Esophagus squamous epithelium (tissue), 5 donors: Measurements from ENCODE around the gene RIPK1. TPM values are rescaled to one million over a fixed set of nuclear protein-coding genes. Genes with fewer than 3 reads are reported as not detected.

Experiments used
- DNase-seq: peaks from one replicate; lab custom pipeline; 2025; lab: John Stamatoyannopoulos, UW
- H3K27ac ChIP-seq, 4 donors: fragments of 200-600 bp; sonication (generic); one replicate each; pipeline ENCODE4 v1.5.1; 2016 to 2019; ENCODE audit warnings: mild to moderate bottlenecking in 1 of 4
- H3K27me3 ChIP-seq, 4 donors: fragments of 200-600 bp; sonication (generic); 1 replicate in 3 of 4; 2 replicates in 1 of 4; pipeline versions ENCODE4 v1.5.1 to v1.6.0; 2017 to 2021; ENCODE audit warnings: antibody characterized with exemption in 1 of 4
- H3K36me3 ChIP-seq, 3 donors: fragments of 200-600 bp; sonication (generic); one replicate each; pipeline ENCODE4 v1.5.1; 2016 to 2019
- H3K4me1 ChIP-seq, 3 donors: fragments of 200-600 bp; sonication (generic); one replicate each; pipeline ENCODE4 v1.5.1; 2017 to 2019
- H3K4me3 ChIP-seq, 4 donors: fragments of 200-600 bp; sonication (generic); 1 replicate in 3 of 4; 2 replicates in 1 of 4; pipeline ENCODE4 v1.5.1; 2016 to 2019; ENCODE audit warnings: mild to moderate bottlenecking in 2 of 4, moderate library complexity in 1 of 4
- H3K9me3 ChIP-seq, 3 donors: fragments of 200-600 bp; sonication (generic); one replicate each; pipeline ENCODE4 v1.5.1; 2016 to 2019
- POLR2A ChIP-seq, 4 donors: fragments of 450-650 bp; IDR thresholded peaks; one replicate each; pipeline ENCODE4 v1.6.1; 2017; ENCODE audit warnings: antibody characterized with exemption in 4 of 4, mild to moderate bottlenecking in 4 of 4, moderate library complexity in 3 of 4
- WGBS, 2 donors: methylation state at CpG; one replicate each; pipeline ENCODE4 v1.1.5; 2018; 5-methylcytosine and 5-hydroxymethylcytosine counted together
- intact Hi-C: fragments of 100-400 bp; cut with DNase I; formaldehyde crosslinking; loops from one replicate; pipeline ENCODE4 v1.15.0; 2022
- total RNA-seq, 4 donors: library from RNA; depleted of rRNA; stranded (reverse); fragments of >200 nt; gene quantifications; one replicate each; pipeline ENCODE4 v1.1.0, GENCODE V29; 2016
- TF ChIP-seq, protein P1 (sequence below), 6 experiments: fragments of 450-650 bp in 4 of 6; fragments of 200-600 bp in 2 of 6; sonication (generic) in 2 of 6; IDR thresholded peaks; one replicate each; pipeline ENCODE4 v1.5.1; 2016 to 2019; ENCODE audit warnings: antibody characterized with exemption in 6 of 6, mild to moderate bottlenecking in 4 of 6, moderate library complexity in 4 of 6
- donor health status: DM: yes; HTN: yes; CAD: no.

Gene RIPK1
- total RNA-seq, 4 donors from 2014 or later, result 17.7 to 25.7 (median 20.9) TPM

DNA sequence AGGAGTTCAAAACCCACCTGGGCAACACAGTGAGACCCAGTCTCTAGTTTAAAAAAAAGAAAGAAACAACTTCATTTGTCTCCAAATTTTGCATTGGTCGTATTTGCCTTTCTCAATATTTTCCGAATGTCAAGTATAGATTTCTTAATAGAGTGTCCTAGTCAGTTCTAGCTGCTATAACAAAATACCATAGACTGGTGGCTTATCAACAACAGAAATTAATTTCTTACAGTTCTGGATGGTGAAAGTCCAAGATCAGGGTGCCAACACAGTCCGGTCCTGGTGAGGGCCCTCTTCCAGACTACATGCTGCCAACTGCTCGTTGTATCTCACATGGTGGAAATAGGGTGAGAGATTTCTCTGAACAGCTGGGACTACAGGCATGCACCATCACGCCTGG is 34.6 kb upstream of the RIPK1 start:
- no peak for DNase-seq
- H3K9me3 ChIP-seq, result no peaks in the 10 kb centered on the region
- TF ChIP-seq POLR2A (IDR thresholded peaks at IDR 0.05), result no peak
- TF ChIP-seq, protein P1, sequence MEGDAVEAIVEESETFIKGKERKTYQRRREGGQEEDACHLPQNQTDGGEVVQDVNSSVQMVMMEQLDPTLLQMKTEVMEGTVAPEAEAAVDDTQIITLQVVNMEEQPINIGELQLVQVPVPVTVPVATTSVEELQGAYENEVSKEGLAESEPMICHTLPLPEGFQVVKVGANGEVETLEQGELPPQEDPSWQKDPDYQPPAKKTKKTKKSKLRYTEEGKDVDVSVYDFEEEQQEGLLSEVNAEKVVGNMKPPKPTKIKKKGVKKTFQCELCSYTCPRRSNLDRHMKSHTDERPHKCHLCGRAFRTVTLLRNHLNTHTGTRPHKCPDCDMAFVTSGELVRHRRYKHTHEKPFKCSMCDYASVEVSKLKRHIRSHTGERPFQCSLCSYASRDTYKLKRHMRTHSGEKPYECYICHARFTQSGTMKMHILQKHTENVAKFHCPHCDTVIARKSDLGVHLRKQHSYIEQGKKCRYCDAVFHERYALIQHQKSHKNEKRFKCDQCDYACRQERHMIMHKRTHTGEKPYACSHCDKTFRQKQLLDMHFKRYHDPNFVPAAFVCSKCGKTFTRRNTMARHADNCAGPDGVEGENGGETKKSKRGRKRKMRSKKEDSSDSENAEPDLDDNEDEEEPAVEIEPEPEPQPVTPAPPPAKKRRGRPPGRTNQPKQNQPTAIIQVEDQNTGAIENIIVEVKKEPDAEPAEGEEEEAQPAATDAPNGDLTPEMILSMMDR (IDR thresholded peaks at IDR 0.05), result no peak
- H3K27ac ChIP-seq, result no peak overlapping the region
- intact Hi-C loops, result no loop called here
- H3K27me3 ChIP-seq, result no peaks in the 10 kb centered on the region
- peaks cover 0 to 5% (median 0%) of the 10 kb centered on the region in 3 donors for H3K4me1 ChIP-seq
- H3K4me3 ChIP-seq, result no peak overlapping the region
- no peaks in the 10 kb centered on the region for H3K36me3 ChIP-seq
- 87 to 91% methylated on average over 5 of the region's 5 CpGs for WGBS, 2 donors

DNA sequence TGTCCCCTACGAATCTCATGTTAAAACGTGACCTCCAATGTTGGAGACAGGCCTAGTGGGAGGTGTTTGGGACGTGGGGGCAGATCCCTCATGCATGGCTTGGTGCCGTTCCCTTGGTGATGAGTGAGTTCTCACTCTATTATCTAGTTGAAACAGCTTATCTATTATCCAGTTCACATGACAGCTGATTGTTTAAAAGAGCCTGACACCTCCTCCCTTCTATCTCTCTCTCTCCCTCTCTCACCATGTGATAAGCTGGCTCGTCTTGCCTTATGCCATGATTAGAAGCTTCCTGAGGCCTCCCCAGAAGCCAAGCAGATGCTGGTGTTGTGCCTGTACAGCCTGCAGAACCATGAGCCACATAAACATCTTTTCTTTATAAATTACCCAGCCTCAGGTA is 32.9 kb upstream of the RIPK1 start:
- no peak overlapping the region for H3K4me3 ChIP-seq
- 81 to 84% methylated on average over 5 of the region's 5 CpGs for WGBS, 2 donors

DNA sequence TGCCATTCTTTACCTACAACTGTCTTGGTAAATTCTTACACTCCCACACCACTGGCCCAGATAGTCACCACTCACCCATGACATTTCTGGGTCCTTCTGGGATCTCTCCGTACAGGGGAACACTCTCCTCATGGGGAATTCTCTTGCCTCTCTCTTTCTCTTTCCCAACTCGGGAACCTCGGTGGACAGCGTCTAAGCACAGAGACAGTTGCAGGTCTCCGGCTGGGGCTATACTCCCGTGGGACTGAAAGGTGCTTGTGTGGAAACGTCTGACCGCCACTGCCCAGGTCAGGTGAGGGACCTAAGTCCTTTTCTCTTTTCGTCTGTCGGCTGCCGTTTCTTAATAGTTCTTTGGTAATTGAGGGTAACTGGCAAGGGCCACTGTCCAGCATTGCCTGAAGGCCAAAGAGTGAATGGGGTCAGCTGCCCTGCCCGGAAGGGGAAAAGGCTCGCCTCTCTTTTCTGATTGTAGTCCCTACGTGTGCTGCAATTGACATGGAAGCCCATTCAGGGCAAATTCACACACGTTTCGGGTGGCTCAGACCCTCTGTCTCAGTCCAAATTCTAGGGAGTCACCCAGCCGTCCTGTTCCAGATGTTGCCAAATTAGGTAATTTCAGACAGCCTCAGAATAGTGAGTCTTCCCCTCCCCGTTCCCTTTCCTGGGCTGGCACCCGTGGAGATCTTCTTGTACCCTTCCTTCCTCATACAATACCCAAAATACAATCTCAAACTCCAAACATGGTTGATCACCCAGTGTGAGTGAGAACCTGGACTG is 31.2 kb upstream of the RIPK1 start:
- intact Hi-C loops, result no loop called here
- Histone ChIP-seq H3K27ac (no peak overlapping the region), H3K27me3 (no peaks in the 10 kb centered on the region), H3K9me3 (no peaks in the 10 kb centered on the region), H3K4me1 (peaks cover 0 to 10% (median 0%) of the 10 kb centered on the region in 3 donors), H3K36me3 (no peaks in the 10 kb centered on the region), H3K4me3 (no peak overlapping the region)
- DNase-seq, result no peak
- TF ChIP-seq, protein P1 (IDR thresholded peaks at IDR 0.05), result no peak
- no peak for TF ChIP-seq POLR2A (IDR thresholded peaks at IDR 0.05)
- WGBS, 2 donors, result 71 to 79% methylated on average over 16 of the region's 19 CpGs

More for the DNA sequence above, 32.9 kb upstream of the RIPK1 start:
- intact Hi-C loops, result no loop called here
- Histone ChIP-seq H3K27me3 (no peaks in the 10 kb centered on the region), H3K36me3 (no peaks in the 10 kb centered on the region), H3K4me1 (peaks cover 0 to 10% (median 0%) of the 10 kb centered on the region in 3 donors), H3K27ac (no peak overlapping the region), H3K9me3 (no peaks in the 10 kb centered on the region)
- TF ChIP-seq POLR2A (IDR thresholded peaks at IDR 0.05), result no peak
- TF ChIP-seq, protein P1 (IDR thresholded peaks at IDR 0.05), result no peak
- DNase-seq, result no peak

DNA sequence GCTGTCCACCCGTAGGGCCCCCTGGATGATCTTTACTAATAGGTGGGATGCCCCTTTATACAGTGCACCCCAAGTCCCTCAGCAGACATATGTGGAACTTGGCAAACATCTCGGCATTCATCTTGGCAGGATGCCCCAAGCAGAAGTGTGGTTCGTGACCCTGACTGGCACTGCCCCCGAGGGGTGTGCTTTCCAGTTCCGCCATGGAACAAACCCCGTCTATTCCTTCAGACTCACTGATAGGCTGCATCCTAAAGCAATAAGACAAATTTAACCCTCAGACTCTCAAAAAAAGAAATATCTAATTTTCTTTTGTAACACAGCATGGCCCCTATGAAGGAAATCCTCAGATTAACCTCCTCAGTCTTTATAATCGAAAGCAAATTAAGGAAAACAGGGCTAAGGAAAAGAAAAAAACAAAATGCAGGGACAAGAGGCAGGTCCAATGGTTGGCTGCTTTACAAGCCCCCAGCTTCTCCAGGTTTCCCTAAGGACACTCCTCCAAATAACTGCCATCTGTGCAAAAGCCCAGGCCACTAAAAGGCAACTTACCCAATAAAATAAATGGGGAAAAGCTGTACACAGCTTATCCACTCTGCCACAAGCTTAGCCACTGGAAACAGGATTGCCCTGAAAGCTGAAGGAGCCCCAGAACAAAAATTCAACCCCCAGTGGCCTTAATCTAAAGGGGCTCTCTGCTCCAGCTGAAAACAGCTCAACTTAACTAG is 30.5 kb upstream of the RIPK1 start:
- no peak overlapping the region for H3K4me3 ChIP-seq
- H3K27ac ChIP-seq, result no peak overlapping the region
- no peak for TF ChIP-seq POLR2A (IDR thresholded peaks at IDR 0.05)
- TF ChIP-seq, protein P1 (IDR thresholded peaks at IDR 0.05), result no peak
- H3K27me3 ChIP-seq, result no peaks in the 10 kb centered on the region
- intact Hi-C loops, result no loop called here
- H3K9me3 ChIP-seq, result no peaks in the 10 kb centered on the region
- no peaks in the 10 kb centered on the region for H3K36me3 ChIP-seq
- peaks cover 0 to 10% (median 0%) of the 10 kb centered on the region in 3 donors for H3K4me1 ChIP-seq
- no peak for DNase-seq
- WGBS, 2 donors, result 41 to 42% methylated on average over 6 to 7 of the region's 7 CpGs

DNA sequence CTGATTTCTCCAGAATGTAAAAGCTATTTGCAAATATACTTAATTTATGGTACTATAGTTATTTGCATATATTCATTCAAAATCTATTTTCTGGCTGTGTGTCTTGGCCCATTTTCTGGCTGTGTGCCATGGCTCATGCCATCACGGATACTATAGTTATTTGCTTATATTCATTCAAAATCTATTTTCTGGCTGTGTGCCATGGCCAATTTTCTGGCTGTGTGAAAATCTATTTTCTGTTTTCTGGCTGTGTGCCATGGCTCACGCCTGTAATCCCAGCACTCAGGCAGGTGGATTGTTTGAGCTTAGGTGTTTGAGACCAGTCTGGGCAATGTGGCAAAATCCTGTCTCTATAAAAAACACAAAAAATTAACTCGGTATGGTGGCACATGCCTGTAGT is 28.9 kb upstream of the RIPK1 start:
- 24 to 33% methylated on average over 2 to 3 of the region's 3 CpGs for WGBS, 2 donors

More for the DNA sequence above, 28.9 kb upstream of the RIPK1 start:
- intact Hi-C loops, result no loop called here
- TF ChIP-seq, protein P1 (IDR thresholded peaks at IDR 0.05), result no peak
- no peak for TF ChIP-seq POLR2A (IDR thresholded peaks at IDR 0.05)
- H3K27ac ChIP-seq, result no peak overlapping the region
- no peaks in the 10 kb centered on the region for H3K27me3 ChIP-seq
- H3K9me3 ChIP-seq, result no peaks in the 10 kb centered on the region
- H3K4me1 ChIP-seq, result peaks cover 0 to 10% (median 0%) of the 10 kb centered on the region in 3 donors
- no peak overlapping the region for H3K4me3 ChIP-seq
- H3K36me3 ChIP-seq, result no peaks in the 10 kb centered on the region
- DNase-seq, result no peak
